ENCODE results near the gene TRAF5.
A peak's percentile ranks its signal among the peaks of the same experiment; 100 is the strongest.

TRAF5 gene, protein sequence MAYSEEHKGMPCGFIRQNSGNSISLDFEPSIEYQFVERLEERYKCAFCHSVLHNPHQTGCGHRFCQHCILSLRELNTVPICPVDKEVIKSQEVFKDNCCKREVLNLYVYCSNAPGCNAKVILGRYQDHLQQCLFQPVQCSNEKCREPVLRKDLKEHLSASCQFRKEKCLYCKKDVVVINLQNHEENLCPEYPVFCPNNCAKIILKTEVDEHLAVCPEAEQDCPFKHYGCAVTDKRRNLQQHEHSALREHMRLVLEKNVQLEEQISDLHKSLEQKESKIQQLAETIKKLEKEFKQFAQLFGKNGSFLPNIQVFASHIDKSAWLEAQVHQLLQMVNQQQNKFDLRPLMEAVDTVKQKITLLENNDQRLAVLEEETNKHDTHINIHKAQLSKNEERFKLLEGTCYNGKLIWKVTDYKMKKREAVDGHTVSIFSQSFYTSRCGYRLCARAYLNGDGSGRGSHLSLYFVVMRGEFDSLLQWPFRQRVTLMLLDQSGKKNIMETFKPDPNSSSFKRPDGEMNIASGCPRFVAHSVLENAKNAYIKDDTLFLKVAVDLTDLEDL

DNA sequence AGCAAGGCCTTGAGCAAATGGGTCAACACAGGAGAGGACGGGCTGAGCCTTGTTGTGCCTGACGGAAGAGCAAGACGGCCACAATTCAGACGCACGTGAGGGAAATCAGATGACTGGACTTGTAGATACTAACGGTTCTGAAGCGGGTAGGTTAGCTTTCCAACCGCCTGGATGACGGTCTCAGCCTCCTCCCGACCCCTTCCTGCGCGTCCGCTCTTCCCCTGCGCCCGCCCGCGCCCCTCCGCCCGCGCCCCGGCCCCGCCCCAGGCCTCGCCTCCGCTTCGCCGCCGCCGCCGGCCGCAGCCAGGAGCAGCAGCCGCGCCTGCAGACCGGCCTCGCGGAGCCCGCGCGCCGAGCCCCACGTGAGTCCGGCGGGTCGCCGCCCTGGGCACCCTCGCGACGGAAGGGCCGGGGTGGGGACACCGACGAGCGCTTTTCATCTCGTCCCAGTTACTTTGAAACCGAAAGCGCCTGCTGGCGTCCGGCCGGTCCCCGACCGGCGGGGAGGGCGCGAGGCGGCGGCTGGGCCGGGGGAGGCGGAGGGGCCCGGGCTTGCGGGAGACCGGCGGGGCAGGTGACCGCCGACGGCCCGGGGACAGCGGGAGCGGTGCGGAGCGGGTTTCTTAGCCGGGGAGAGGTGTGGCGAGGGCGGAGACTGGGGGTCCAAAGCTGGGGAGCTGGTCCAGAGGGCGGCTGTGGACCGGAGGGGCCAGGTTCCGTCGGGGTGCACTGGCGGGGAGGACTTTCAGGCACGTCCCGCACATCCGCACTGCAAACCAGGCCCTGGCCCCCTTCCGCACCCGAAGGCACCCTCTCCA, at the start of gene TRAF5:
Gene TRAF5 (plus strand): TSS at position 306 of the 818 bp plus-strand sequence. CDS start 26,407 bp downstream, outside the sequence.
- Histone ChIP-seq H3K36me3 (ENCODE audit: control insufficient read depth, insufficient read depth, low read length) (no peaks in the 10 kb centered on the region), H3K4me3 (ENCODE audit: low read length) (peak within 1 kb of the TSS; percentile 73), H3K9ac (ENCODE audit: low read length) (peak within 1 kb of the TSS; percentile 29), H3K27me3 (ENCODE audit: control insufficient read depth, insufficient read depth, low read length) (no peaks in the 10 kb centered on the region), H3K4me1 (ENCODE audit: control insufficient read depth, insufficient read depth, low read length) (peaks cover 13% of the 10 kb centered on the region), H3K27ac (ENCODE audit: low read depth, low read length) (peak within 1 kb of the TSS; percentile 71)

DNA sequence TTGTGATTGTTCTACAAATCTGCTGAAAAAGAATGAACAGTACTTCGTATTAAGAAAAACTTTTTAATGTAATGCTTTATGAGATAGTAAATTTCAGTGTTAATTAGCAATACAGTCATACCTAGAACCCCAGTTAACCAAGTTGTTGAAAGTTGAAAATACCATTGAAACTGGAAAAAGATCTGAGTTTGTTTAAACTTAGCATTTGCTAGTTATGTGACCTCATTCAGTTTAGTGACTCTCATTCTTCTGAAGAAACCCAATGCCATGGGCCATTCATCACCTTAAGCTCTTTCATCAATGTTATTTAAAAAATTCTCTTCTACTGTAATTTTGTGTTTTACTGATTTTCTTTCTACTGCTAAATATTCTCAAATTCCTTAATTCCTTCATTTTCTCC, 47.3 kb upstream of the TRAF5 start:
- Histone ChIP-seq H3K9ac (ENCODE audit: low read length) (no peak overlapping the region), H3K4me1 (ENCODE audit: control insufficient read depth, insufficient read depth, low read length) (no peaks in the 10 kb centered on the region), H3K4me3 (ENCODE audit: low read length) (no peak overlapping the region), H3K27ac (ENCODE audit: low read depth, low read length) (no peak overlapping the region), H3K36me3 (ENCODE audit: control insufficient read depth, insufficient read depth, low read length) (no peaks in the 10 kb centered on the region), H3K27me3 (ENCODE audit: control insufficient read depth, insufficient read depth, low read length) (no peaks in the 10 kb centered on the region)

DNA sequence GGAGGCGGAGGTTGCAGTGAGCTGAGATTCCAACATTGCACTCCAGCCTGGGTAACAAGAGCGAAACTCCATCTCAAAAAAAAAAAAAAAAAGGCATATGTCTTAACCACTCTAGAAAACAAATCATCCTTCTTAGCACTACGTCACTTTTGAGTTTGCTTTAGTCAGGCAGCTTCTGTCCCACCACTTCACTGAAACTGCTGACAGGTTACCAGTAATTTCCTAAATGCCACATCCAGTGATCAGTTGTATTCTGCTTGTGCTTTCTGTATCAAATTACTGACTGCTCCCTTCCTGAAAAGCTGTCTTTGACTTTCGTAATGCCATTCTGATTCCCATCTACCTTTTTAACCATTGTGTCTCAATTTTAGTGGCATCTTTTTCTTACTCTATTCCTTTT, 45.7 kb upstream of the TRAF5 start:
- H3K4me1 ChIP-seq (ENCODE audit: control insufficient read depth, insufficient read depth, low read length), result no peaks in the 10 kb centered on the region
- no peak overlapping the region for H3K9ac ChIP-seq (ENCODE audit: low read length)
- peaks cover 2% of the 10 kb centered on the region for H3K36me3 ChIP-seq (ENCODE audit: control insufficient read depth, insufficient read depth, low read length)
- no peak overlapping the region for H3K27ac ChIP-seq (ENCODE audit: low read depth, low read length)
- no peaks in the 10 kb centered on the region for H3K27me3 ChIP-seq (ENCODE audit: control insufficient read depth, insufficient read depth, low read length)
- H3K4me3 ChIP-seq (ENCODE audit: low read length), result no peak overlapping the region

DNA sequence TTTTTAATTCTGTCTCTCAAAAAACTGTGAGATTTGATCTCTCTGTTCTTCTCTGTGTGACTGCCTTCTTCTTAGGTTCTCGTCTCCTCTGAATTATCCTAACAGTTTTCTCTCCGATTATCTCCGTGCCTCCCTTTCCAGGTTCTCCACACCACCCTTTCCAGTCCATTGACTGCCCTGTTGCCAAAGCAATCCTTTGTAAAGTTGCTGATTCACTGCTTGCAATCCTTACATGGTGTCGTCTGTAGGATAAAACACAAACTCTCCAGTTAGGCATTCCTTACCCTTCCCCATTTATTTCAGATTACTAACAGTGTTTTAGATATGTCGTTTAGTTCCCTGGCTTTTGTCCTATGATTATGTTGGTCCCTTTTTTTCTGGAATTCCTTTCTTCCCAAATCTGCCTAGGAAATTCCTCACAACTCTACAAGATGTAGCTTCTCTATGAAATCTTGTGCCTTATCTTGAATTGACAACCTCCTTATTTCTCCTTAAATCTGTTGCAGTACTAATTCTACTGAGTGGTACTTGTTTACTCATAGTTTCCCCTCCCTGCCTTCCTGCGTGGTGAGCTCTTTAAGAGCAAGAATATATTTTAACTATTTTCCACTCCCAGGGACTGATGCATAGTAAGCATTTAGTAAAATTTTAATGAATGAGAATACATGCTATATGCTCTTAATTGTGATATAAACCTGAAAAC, 45.2 kb upstream of the TRAF5 start:
- no peak overlapping the region for H3K9ac ChIP-seq (ENCODE audit: low read length)
- H3K36me3 ChIP-seq (ENCODE audit: control insufficient read depth, insufficient read depth, low read length), result peaks cover 2% of the 10 kb centered on the region
- H3K4me1 ChIP-seq (ENCODE audit: control insufficient read depth, insufficient read depth, low read length), result no peaks in the 10 kb centered on the region
- H3K27ac ChIP-seq (ENCODE audit: low read depth, low read length), result no peak overlapping the region
- no peak overlapping the region for H3K4me3 ChIP-seq (ENCODE audit: low read length)
- no peaks in the 10 kb centered on the region for H3K27me3 ChIP-seq (ENCODE audit: control insufficient read depth, insufficient read depth, low read length)

DNA sequence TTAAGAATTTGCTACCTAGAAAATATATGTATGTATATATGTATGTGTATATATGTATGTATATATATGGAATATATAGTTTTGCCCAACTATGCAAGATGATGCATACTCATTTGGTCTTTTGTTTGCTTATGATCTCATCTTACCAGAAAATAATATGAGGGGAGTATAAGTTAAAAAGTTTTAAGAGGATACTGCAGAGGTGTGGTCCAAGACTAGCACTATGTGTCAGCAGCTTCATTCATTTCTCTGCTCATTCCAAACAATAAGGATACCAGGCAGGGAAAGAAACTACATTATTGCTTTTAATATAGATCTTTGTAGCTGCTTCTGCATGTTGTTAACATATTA, 44.6 kb upstream of the TRAF5 start:
- no peak overlapping the region for H3K4me3 ChIP-seq (ENCODE audit: low read length)
- peaks cover 2% of the 10 kb centered on the region for H3K36me3 ChIP-seq (ENCODE audit: control insufficient read depth, insufficient read depth, low read length)
- no peak overlapping the region for H3K9ac ChIP-seq (ENCODE audit: low read length)
- no peaks in the 10 kb centered on the region for H3K4me1 ChIP-seq (ENCODE audit: control insufficient read depth, insufficient read depth, low read length)
- no peak overlapping the region for H3K27ac ChIP-seq (ENCODE audit: low read depth, low read length)
- H3K27me3 ChIP-seq (ENCODE audit: control insufficient read depth, insufficient read depth, low read length), result no peaks in the 10 kb centered on the region

DNA sequence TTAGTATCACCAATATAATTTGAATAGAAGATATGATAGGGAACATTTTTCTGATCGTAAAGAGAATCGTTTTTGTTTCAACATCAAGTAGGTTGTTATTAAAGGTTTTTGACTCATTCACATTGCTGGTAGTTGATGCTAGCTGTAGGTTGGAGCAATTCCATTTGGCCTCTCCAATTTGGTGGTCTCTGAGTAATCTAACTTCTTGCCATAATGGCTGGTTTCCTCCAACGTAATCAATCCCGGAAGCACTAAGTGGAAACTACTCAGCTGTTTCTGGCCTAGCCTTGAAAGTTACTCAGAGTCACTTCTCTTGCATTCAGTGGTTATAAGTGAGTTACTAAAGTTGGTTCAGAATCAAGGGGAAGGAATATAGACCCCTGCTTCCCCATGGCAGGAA, 41.4 kb upstream of the TRAF5 start:
- H3K27ac ChIP-seq (ENCODE audit: low read depth, low read length), result no peak overlapping the region
- H3K27me3 ChIP-seq (ENCODE audit: control insufficient read depth, insufficient read depth, low read length), result no peaks in the 10 kb centered on the region
- peaks cover 12% of the 10 kb centered on the region for H3K36me3 ChIP-seq (ENCODE audit: control insufficient read depth, insufficient read depth, low read length)
- no peak overlapping the region for H3K4me3 ChIP-seq (ENCODE audit: low read length)
- H3K4me1 ChIP-seq (ENCODE audit: control insufficient read depth, insufficient read depth, low read length), result no peaks in the 10 kb centered on the region
- no peak overlapping the region for H3K9ac ChIP-seq (ENCODE audit: low read length)

DNA sequence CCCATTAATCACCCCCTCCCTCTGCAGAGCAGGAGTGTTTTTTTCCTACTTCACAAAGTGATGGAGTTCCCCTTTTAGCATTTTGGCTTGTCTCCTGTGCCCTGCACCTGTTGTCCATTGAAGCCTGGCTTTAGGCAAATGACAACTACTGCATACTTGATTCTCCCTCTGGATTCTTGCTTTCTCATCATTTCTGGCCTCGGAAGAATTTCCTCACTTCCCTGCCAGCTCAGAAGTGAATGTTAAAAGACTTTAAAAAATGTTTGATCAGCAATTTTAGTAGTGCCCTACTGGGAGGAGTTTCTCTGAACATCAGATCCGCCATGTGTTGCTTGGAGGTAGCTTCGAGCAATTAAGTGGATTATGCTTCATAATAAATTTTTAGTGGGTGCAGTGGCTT, 39.4 kb upstream of the TRAF5 start:
- H3K4me3 ChIP-seq (ENCODE audit: low read length), result no peak overlapping the region
- H3K4me1 ChIP-seq (ENCODE audit: control insufficient read depth, insufficient read depth, low read length), result no peaks in the 10 kb centered on the region
- no peak overlapping the region for H3K27ac ChIP-seq (ENCODE audit: low read depth, low read length)
- H3K36me3 ChIP-seq (ENCODE audit: control insufficient read depth, insufficient read depth, low read length), result peaks cover 26% of the 10 kb centered on the region
- H3K27me3 ChIP-seq (ENCODE audit: control insufficient read depth, insufficient read depth, low read length), result no peaks in the 10 kb centered on the region
- no peak overlapping the region for H3K9ac ChIP-seq (ENCODE audit: low read length)

DNA sequence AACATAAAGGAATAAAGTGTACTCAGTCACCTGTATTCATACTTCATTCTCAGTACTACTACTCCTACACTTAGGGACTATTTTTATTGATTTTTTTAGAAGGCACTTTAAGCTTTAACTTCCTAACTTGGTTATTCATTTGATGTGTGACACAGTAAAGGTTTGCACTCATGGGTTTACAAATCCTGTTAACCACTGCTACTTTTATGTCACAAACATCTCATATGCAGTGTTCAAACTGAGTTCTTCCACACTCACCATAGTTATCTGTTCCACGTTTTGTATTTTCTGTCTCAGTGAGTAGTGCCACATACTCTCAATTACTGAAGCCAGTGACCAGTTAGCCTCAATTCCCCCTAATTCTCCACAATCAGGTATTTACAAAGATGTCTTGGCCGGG, 34.2 kb upstream of the TRAF5 start:
- no peak overlapping the region for H3K9ac ChIP-seq (ENCODE audit: low read length)
- H3K27me3 ChIP-seq (ENCODE audit: control insufficient read depth, insufficient read depth, low read length), result no peaks in the 10 kb centered on the region
- peaks cover 29% of the 10 kb centered on the region for H3K36me3 ChIP-seq (ENCODE audit: control insufficient read depth, insufficient read depth, low read length)
- H3K4me1 ChIP-seq (ENCODE audit: control insufficient read depth, insufficient read depth, low read length), result no peaks in the 10 kb centered on the region
- no peak overlapping the region for H3K27ac ChIP-seq (ENCODE audit: low read depth, low read length)
- H3K4me3 ChIP-seq (ENCODE audit: low read length), result no peak overlapping the region

DNA sequence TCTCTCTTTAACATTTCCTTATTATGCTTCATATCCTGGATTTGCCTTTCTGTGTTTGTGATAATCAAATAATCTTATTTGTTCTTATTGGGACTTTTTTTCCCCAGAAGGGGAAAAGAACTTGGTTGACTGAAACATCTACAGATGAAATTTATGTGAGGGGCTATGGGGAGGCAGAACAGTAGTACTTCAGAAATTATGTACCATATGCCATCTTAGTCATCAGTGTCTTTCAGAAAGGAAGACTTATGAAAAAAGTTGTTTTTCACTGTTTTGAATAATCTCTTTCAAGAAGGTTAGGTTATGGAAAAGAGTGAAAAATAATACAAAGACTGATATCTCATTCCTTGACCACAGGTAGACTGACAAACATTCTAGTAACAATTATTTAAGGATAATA, 30.2 kb upstream of the TRAF5 start:
- H3K4me1 ChIP-seq (ENCODE audit: control insufficient read depth, insufficient read depth, low read length), result no peaks in the 10 kb centered on the region
- H3K27ac ChIP-seq (ENCODE audit: low read depth, low read length), result no peak overlapping the region
- H3K27me3 ChIP-seq (ENCODE audit: control insufficient read depth, insufficient read depth, low read length), result no peaks in the 10 kb centered on the region
- H3K4me3 ChIP-seq (ENCODE audit: low read length), result no peak overlapping the region
- no peak overlapping the region for H3K9ac ChIP-seq (ENCODE audit: low read length)
- H3K36me3 ChIP-seq (ENCODE audit: control insufficient read depth, insufficient read depth, low read length), result peaks cover 16% of the 10 kb centered on the region

DNA sequence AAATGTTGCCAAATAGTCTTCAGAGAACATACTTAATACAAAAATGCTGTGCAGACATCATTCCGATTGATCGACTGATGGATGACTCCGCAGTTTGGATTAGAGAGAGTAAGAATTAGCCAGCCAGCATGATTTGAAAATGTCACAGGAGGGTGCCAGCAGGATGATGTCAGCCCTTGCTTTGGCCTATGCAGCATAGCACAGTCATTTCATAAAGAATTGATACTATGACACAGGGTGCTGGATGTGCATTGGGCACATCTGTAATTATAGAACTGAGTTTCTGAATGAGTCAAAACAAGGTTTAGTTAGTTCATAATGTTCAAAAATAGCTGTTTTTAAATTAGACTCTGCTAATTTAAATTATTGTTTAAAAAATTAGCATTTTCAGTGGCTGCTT, 21.6 kb upstream of the TRAF5 start:
- Histone ChIP-seq H3K4me3 (ENCODE audit: low read length) (no peak overlapping the region), H3K36me3 (ENCODE audit: control insufficient read depth, insufficient read depth, low read length) (peaks cover 6% of the 10 kb centered on the region), H3K27ac (ENCODE audit: low read depth, low read length) (no peak overlapping the region)

DNA sequence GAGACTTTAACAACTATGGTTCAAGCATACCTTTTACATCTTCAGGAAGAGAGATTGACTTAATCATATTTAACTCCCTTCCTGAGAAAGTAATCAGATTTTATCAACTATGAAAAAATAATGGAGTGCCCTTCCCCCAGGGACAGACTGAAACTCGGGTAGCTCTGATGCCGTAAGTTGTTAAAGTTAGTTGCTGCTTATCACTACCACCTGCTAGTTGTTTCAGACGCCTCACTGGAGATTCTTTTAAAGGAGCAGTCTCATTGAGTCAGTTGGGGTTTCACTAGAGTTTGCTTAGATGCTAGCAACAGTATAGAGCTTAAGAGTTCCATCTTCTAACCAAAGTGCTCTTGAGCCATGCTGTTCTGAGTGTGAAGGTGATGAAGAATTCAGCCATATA, 17.0 kb upstream of the TRAF5 start:
- H3K36me3 ChIP-seq (ENCODE audit: control insufficient read depth, insufficient read depth, low read length), result peaks cover 11% of the 10 kb centered on the region
- no peaks in the 10 kb centered on the region for H3K27me3 ChIP-seq (ENCODE audit: control insufficient read depth, insufficient read depth, low read length)
- H3K9ac ChIP-seq (ENCODE audit: low read length), result no peak overlapping the region
- H3K4me1 ChIP-seq (ENCODE audit: control insufficient read depth, insufficient read depth, low read length), result no peaks in the 10 kb centered on the region
- H3K27ac ChIP-seq (ENCODE audit: low read depth, low read length), result no peak overlapping the region
- H3K4me3 ChIP-seq (ENCODE audit: low read length), result no peak overlapping the region

More for the DNA sequence above, 21.6 kb upstream of the TRAF5 start:
- Histone ChIP-seq H3K27me3 (ENCODE audit: control insufficient read depth, insufficient read depth, low read length) (no peaks in the 10 kb centered on the region), H3K9ac (ENCODE audit: low read length) (no peak overlapping the region), H3K4me1 (ENCODE audit: control insufficient read depth, insufficient read depth, low read length) (no peaks in the 10 kb centered on the region)

DNA sequence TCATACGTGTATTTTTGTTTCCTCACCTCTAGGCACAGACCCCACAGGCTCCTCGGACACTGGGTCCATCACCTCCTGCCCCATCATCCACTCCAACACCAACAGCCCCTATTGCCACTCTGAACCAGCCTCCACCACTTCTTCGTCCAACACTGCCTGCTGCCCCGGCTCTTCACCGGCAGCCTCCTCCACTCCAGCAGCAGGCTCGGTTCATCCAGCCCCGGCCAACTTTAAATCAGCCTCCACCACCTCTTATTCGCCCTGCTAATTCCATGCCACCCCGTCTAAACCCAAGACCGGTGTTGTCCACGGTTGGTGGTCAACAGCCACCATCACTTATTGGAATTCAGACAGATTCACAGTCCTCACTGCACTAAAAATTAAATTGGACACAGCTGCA, 13.2 kb upstream of the TRAF5 start:
- Histone ChIP-seq H3K4me3 (ENCODE audit: low read length) (no peak overlapping the region), H3K27me3 (ENCODE audit: control insufficient read depth, insufficient read depth, low read length) (no peaks in the 10 kb centered on the region), H3K27ac (ENCODE audit: low read depth, low read length) (no peak overlapping the region), H3K9ac (ENCODE audit: low read length) (no peak overlapping the region), H3K36me3 (ENCODE audit: control insufficient read depth, insufficient read depth, low read length) (peaks cover 11% of the 10 kb centered on the region), H3K4me1 (ENCODE audit: control insufficient read depth, insufficient read depth, low read length) (no peaks in the 10 kb centered on the region)
